Urinary bladder (tissue), 4 donors: ENCODE measurements around the gene KRT34. TPM values are rescaled to one million over a fixed set of nuclear protein-coding genes. Genes with fewer than 3 reads are reported as not detected.
"Not testable (repeated sequence)": the region's sequence is repeated elsewhere in the genome, so short reads cannot be mapped to it uniquely, and the experiment has no call there.

Source experiments
- DNase-seq: peaks from one replicate; pipeline ENCODE4 v3.0.0-alpha.2; 2015; ENCODE audit errors: extremely low spot score
- H3K27ac ChIP-seq: one replicate; pipeline ENCODE4 v1.5.1; 2013; ENCODE audit warnings: low read depth, mild to moderate bottlenecking, moderate library complexity
- H3K36me3 ChIP-seq: one replicate; pipeline ENCODE4 v1.6.1; 2013; ENCODE audit warnings: mild to moderate bottlenecking, moderate library complexity; ENCODE audit not compliant: insufficient read depth
- H3K4me1 ChIP-seq: one replicate; pipeline ENCODE4 v1.6.1; 2013; ENCODE audit warnings: mild to moderate bottlenecking, moderate library complexity; ENCODE audit not compliant: insufficient read depth
- H3K4me3 ChIP-seq: one replicate; pipeline ENCODE4 v1.5.1; 2013; ENCODE audit warnings: low read depth, low read length
- WGBS: extraction: QIAGEN DNeasy Blood & Tissue Kit; methylation state at CpG from one replicate; pipeline ENCODE4 v1.1.7; 2013; 5-methylcytosine and 5-hydroxymethylcytosine counted together
- polyA plus RNA-seq: library from polyadenylated mRNA; stranded (reverse); fragments of 200-250 nt; gene quantifications from one replicate; pipeline ENCODE4 v1.2.3, GENCODE V29; 2013
- total RNA-seq: library from RNA; depleted of rRNA; stranded (reverse); fragments of >200 nt; gene quantifications from one replicate; pipeline ENCODE4 v1.2.3, GENCODE V29; 2014
- donor health status: healthy with polysubstance abuse.
- donor health status: healthy.

Gene KRT34
- total RNA-seq (not detected), polyA plus RNA-seq (not detected)

GRCh38 chr17:41381943-41382342 is at the start of gene KRT34:
Gene KRT34 (minus strand): TSS chr17:41382306. CDS start chr17:41382246, 60 bp downstream.
- H3K36me3 ChIP-seq, H3K4me3 ChIP-seq, DNase-seq, H3K27ac ChIP-seq, H3K4me1 ChIP-seq: not testable (repeated sequence)
- 95% methylated on average over 13 of the region's 13 CpGs for WGBS

- H3K4me1 ChIP-seq: not testable (repeated sequence)
These were observed 48.3 kb upstream of the KRT34 start for GRCh38 chr17:41430376-41430775.

DNA sequence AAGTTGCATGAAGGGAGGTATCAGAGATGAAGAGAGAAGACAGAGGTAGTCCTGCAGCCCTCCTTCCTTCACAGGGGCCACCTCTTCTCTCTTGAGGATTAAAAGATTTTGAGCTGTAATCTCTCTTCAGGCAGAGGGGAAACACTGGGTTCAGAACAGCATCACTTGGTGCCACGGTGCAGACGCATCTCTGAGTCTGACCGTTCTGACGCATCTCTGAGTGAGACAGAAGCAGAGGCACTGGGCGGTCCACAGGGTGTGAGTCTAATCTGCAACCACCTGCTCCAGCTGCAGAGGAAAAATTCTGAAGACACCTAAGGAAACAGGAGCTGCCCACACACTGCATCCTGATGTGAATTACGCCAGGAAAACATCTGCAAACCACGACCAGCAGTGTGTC is 47.6 kb upstream of the KRT34 start:
- Histone ChIP-seq H3K4me3 (no peak overlapping the region), H3K27ac (no peak overlapping the region), H3K4me1 (no peaks in the 10 kb centered on the region), H3K36me3 (no peaks in the 10 kb centered on the region)
- 63% methylated on average over 7 of the region's 7 CpGs for WGBS
- DNase-seq: no peak

More at GRCh38 chr17:41430376-41430775, 48.3 kb upstream of the KRT34 start:
- not testable (repeated sequence) for H3K4me3 ChIP-seq, H3K36me3 ChIP-seq, DNase-seq, H3K27ac ChIP-seq
- 86% methylated on average over 9 of the region's 9 CpGs for WGBS

DNA sequence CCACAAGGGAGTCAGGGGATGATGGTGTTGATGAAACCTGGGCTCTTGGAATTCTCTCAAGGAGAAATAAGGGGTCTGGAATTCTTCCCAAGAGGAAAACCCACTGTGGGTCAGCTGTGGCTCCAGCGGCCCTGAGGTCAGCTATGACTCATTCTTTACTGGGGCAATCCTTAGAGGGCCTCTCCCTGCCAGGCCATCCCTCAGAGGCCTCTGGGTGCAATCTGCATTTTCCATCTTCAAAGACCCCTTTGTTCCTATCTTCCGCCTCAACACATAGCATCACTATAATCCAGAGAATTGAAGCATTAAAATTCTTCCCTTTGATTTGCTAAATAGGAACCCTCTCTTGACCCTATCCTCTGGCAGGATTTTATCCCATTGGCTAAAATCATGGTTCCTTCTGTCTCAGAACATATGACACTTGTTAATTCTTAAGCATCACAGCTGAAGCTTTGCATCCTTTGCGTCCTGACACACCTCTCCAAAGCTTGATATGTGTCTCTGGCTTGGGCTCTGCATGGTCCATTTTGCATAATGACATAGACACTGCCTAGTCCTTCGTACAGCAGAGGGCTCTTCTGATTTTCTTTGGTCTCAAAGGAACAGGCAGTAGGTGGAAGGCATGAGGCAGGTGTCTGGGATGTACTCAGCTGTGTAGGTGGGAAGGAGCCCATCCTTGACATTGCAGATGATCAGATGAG is 46.6 kb upstream of the KRT34 start:
- H3K4me1 ChIP-seq: no peaks in the 10 kb centered on the region
- 60% methylated on average over 4 of the region's 4 CpGs for WGBS
- H3K4me3 ChIP-seq: no peak overlapping the region
- no peak overlapping the region for H3K27ac ChIP-seq
- H3K36me3 ChIP-seq: no peaks in the 10 kb centered on the region
- no peak for DNase-seq

DNA sequence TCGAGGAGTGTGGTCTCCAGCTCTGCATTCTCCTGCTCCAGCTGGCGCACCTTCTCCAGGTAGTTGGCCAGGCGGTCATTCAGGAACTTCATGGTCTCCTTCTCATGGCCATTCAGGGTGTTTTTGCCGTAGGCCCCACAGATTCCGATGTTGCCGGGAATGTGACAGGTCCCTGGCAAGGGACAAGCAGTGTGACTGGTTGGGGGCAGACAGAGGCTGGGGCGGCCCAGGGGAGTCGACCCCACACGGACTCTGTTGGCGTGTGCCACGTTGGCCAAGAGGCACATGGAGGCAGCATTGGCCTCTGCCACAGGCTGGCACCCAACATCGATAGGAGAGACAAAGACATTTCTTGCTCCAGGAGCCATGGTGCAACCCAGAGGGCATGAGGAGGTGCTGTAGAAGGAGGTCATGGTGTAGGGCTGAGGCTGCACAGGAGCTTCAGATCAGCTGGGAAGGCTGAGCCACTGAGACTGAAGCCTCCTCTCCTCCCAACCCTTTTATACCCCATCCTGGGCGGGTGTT is 42.1 kb upstream of the KRT34 start, which contains the start of gene KRT37:
Gene KRT37 (minus strand): TSS at position 475 of the 525 bp plus-strand sequence. CDS start 62 bp downstream, at position 413.
- H3K36me3 ChIP-seq: no peaks in the 10 kb centered on the region
- no peak for DNase-seq
- H3K4me1 ChIP-seq: no peaks in the 10 kb centered on the region
- no peak within 1 kb of the TSS for H3K4me3 ChIP-seq
- H3K27ac ChIP-seq: no peak within 1 kb of the TSS
- WGBS: 93% methylated on average over 13 of the region's 13 CpGs

DNA sequence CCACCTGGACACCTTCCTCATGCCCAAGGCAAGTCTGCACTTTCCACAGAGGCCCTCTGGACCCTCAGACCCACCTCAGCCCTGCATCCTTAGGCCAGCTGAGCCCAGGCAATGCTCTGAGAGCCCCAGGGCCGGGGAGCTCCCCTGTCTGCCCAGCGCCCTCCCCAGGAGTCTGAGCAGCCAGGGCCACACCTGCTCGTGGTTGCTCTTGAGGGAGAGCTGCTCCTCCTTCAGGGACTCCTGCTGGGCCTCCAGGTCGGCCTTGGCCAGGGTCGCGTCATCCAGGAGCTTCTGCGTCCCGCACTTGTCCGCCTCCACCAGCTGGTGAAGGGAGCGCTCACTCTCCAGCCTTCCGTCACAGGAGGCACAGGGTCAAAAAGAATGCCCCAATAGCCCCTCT is 40.5 kb upstream of the KRT34 start:
- not testable (repeated sequence) for H3K4me3 ChIP-seq, H3K36me3 ChIP-seq, H3K27ac ChIP-seq, DNase-seq, H3K4me1 ChIP-seq
- WGBS: 80% methylated on average over 11 of the region's 11 CpGs

- Histone ChIP-seq H3K36me3 (no peaks in the 10 kb centered on the region), H3K4me1 (no peaks in the 10 kb centered on the region), H3K4me3 (no peak overlapping the region), H3K27ac (no peak overlapping the region)
- WGBS: 31% methylated on average over 4 of the region's 4 CpGs
- DNase-seq: no peak
These were observed 39.5 kb upstream of the KRT34 start for GRCh38 chr17:41421617-41422016.

GRCh38 chr17:41421116-41421515 is 39.0 kb upstream of the KRT34 start:
- no peaks in the 10 kb centered on the region for H3K36me3 ChIP-seq
- no peak for DNase-seq
- no peak overlapping the region for H3K4me3 ChIP-seq
- no peak overlapping the region for H3K27ac ChIP-seq
- H3K4me1 ChIP-seq: no peaks in the 10 kb centered on the region
- WGBS: 57% methylated on average over 9 of the region's 9 CpGs

GRCh38 chr17:41420134-41420533 is 38.0 kb upstream of the KRT34 start:
- Histone ChIP-seq H3K4me1 (no peaks in the 10 kb centered on the region), H3K4me3 (no peak overlapping the region), H3K27ac (no peak overlapping the region), H3K36me3 (no peaks in the 10 kb centered on the region)
- 65% methylated on average over 4 of the region's 4 CpGs for WGBS
- DNase-seq: no peak

DNA sequence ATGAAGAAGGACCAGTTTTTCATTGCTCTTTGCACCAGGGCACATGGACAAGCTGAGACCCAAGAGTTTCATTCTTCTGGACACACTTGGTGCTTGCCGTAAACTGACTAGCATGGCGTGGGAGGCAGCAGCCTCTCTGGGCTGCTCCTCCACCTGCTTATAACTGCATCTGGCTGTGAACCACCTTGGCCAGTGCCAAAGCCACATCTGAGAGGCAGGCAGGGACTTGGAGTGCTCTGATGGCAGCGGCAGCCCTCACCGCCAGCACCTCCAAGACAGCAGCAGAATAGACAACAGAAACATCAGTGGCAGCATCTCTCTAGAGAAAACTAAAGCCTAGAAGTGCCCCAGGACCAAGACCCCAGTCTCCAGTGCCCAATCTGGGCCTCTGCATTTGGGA is 37.6 kb upstream of the KRT34 start:
- Histone ChIP-seq H3K27ac (no peak overlapping the region), H3K36me3 (no peaks in the 10 kb centered on the region), H3K4me3 (no peak overlapping the region), H3K4me1 (no peaks in the 10 kb centered on the region)
- 95% methylated on average over 4 of the region's 4 CpGs for WGBS
- DNase-seq: no peak

- H3K4me1 ChIP-seq: no peaks in the 10 kb centered on the region
- H3K27ac ChIP-seq: no peak overlapping the region
- no peak overlapping the region for H3K4me3 ChIP-seq
- no peaks in the 10 kb centered on the region for H3K36me3 ChIP-seq
- no peak for DNase-seq
- WGBS: 79% methylated on average over 7 of the region's 7 CpGs
These were observed 36.2 kb upstream of the KRT34 start for GRCh38 chr17:41418116-41418860.

GRCh38 chr17:41417576-41418015 is 35.5 kb upstream of the KRT34 start:
- WGBS: 42% methylated on average over 4 of the region's 4 CpGs
- no peak for DNase-seq
- no peak overlapping the region for H3K27ac ChIP-seq

GRCh38 chr17:41417127-41417526 is 35.0 kb upstream of the KRT34 start:
- Histone ChIP-seq H3K27ac (no peak overlapping the region), H3K4me3 (no peak overlapping the region), H3K36me3 (no peaks in the 10 kb centered on the region), H3K4me1 (no peaks in the 10 kb centered on the region)
- 89% methylated on average over 6 of the region's 6 CpGs for whole genome bisulfite sequencing
- DNase-seq: no peak

More at GRCh38 chr17:41417576-41418015, 35.5 kb upstream of the KRT34 start:
- no peaks in the 10 kb centered on the region for H3K4me1 ChIP-seq
- H3K36me3 ChIP-seq: no peaks in the 10 kb centered on the region
- no peak overlapping the region for H3K4me3 ChIP-seq

GRCh38 chr17:41416479-41416878 is 34.4 kb upstream of the KRT34 start:
- H3K27ac ChIP-seq: no peak overlapping the region

More at GRCh38 chr17:41416479-41416878, 34.4 kb upstream of the KRT34 start:
- DNase-seq: no peak
- no peaks in the 10 kb centered on the region for H3K4me1 ChIP-seq
- WGBS: 79% methylated on average over 5 of the region's 5 CpGs
- H3K4me3 ChIP-seq: no peak overlapping the region
- no peaks in the 10 kb centered on the region for H3K36me3 ChIP-seq
